GM13977 (cell line): ENCODE measurements around the gene NDEL1.

Experiments
- DNase-seq: peaks from one replicate; pipeline ENCODE4 v3.0.0; 2012; ENCODE audit warnings: low spot score
- CTCF ChIP-seq: IDR thresholded peaks from 2 replicates; pipeline ENCODE4 v1.5.1; 2012; ENCODE audit warnings: mild to moderate bottlenecking, control low read depth; ENCODE audit not compliant: insufficient read depth; ENCODE audit errors: extremely low read depth, missing control alignments
- in situ Hi-C: fragments of 300-500 bp; cut with MboI; formaldehyde crosslinking; loops from one replicate; pipeline ENCODE4 v1.12.0; 2022; ENCODE audit warnings: low sequenced_read_pairs, low pct_unique_long_range_greater_than_20kb, mixed read lengths, inconsistent platforms; ENCODE audit not compliant: unreplicated experiment

The NDEL1 gene

GRCh38 chr17:8465759-8466158 lies 30.1 kb downstream of the NDEL1 start:
- DNase-seq, result no peak
- TF ChIP-seq CTCF, result no peak
- in situ Hi-C loops, result no loop called here

- in situ Hi-C loops, result no loop called here
- DNase-seq, result no peak
- no peak for TF ChIP-seq CTCF
Observed at GRCh38 chr17:8466456-8466855, 30.8 kb downstream of the NDEL1 start.

GRCh38 chr17:8466873-8467272 lies 31.2 kb downstream of the NDEL1 start:
- in situ Hi-C loops, result no loop called here
- TF ChIP-seq CTCF, result no peak
- DNase-seq, result peak; percentile 10

- in situ Hi-C loops, result no loop called here
- no peak for TF ChIP-seq CTCF
- DNase-seq, result no peak
Observed at GRCh38 chr17:8467527-8467926, 31.8 kb downstream of the NDEL1 start.

- DNase-seq, result no peak
- TF ChIP-seq CTCF, result no peak
- in situ Hi-C loops, result no loop called here
Observed at GRCh38 chr17:8468127-8468526, 32.4 kb downstream of the NDEL1 start.

GRCh38 chr17:8468980-8469379 lies 33.3 kb downstream of the NDEL1 start:
- DNase-seq, result no peak
- TF ChIP-seq CTCF, result no peak
- in situ Hi-C loops, result no loop called here

GRCh38 chr17:8469964-8470363 lies 34.3 kb downstream of the NDEL1 start:
- no peak for TF ChIP-seq CTCF
- in situ Hi-C loops, result no loop called here
- peak; percentile 14 for DNase-seq
